Stomach (tissue), 19 donors: Measurements from ENCODE around the gene TNNT1. TPM values are rescaled to one million over a fixed set of nuclear protein-coding genes. Genes with fewer than 3 reads are reported as not detected.

Experiments
- DNase-seq, 2 donors: peaks; one replicate each; pipeline versions ENCODE4 v3.0.0 to v3.0.0-alpha.2; 2013 to 2019
- H3K27ac ChIP-seq, 5 donors: fragments of 200-600 bp in 4 of 5; sonication (generic) in 4 of 5; one replicate each; pipeline ENCODE4 v1.5.1; 2013 to 2019; ENCODE audit warnings: mild to moderate bottlenecking in 1 of 5, moderate library complexity in 1 of 5
- H3K27me3 ChIP-seq, 3 donors: fragments of 200-600 bp; sonication (generic); one replicate each; pipeline ENCODE4 v1.5.1; 2017 to 2019; ENCODE audit warnings: mixed run types in 1 of 3
- H3K36me3 ChIP-seq, 4 donors: fragments of 200-600 bp; sonication (generic); 1 replicate in 3 of 4; 2 replicates in 1 of 4; pipeline ENCODE4 v1.5.1; 2016 to 2019
- H3K4me1 ChIP-seq, 4 donors: fragments of 200-600 bp; sonication (generic); one replicate each; pipeline ENCODE4 v1.5.1; 2016 to 2019
- H3K4me3 ChIP-seq, 4 donors: fragments of 200-600 bp; sonication (generic) in 3 of 4; one replicate each; pipeline ENCODE4 v1.5.1; 2016 to 2019; ENCODE audit warnings: mild to moderate bottlenecking in 1 of 4
- H3K9me3 ChIP-seq, 4 donors: fragments of 200-600 bp; sonication (generic); one replicate each; pipeline ENCODE4 v1.5.1; 2016 to 2019
- CTCF ChIP-seq, 7 experiments: fragments of 450-650 bp in 4 of 7; fragments of 200-600 bp in 3 of 7; sonication (generic) in 3 of 7; IDR thresholded peaks; one replicate each; pipeline ENCODE4 v1.5.1; 2016 to 2019; ENCODE audit warnings: antibody characterized with exemption in 7 of 7, control low read depth in 2 of 7, mild to moderate bottlenecking in 1 of 7
- EP300 ChIP-seq: sonication (generic); formaldehyde crosslinking; IDR thresholded peaks from one replicate; pipeline ENCODE4 v1.6.1; 2017; ENCODE audit warnings: antibody characterized with exemption
- POLR2A ChIP-seq, 4 donors: fragments of 450-650 bp; IDR thresholded peaks; one replicate each; pipeline ENCODE4 v1.6.1; 2016; ENCODE audit warnings: antibody characterized with exemption in 4 of 4, control low read depth in 2 of 4, mild to moderate bottlenecking in 1 of 4, moderate library complexity in 1 of 4
- POLR2AphosphoS5 ChIP-seq, 3 donors: sonication (generic); formaldehyde crosslinking; IDR thresholded peaks; one replicate each; pipeline ENCODE4 v1.6.1; 2016; ENCODE audit warnings: antibody characterized with exemption in 3 of 3
- WGBS, 5 donors: extraction: QIAGEN DNeasy Blood & Tissue Kit in 3 of 5; methylation state at CpG; one replicate each; pipeline versions ENCODE4 v1.1.5 to v1.1.7; 2013 to 2018; 5-methylcytosine and 5-hydroxymethylcytosine counted together
- intact Hi-C: fragments of 100-400 bp; cut with DNase I; formaldehyde crosslinking; loops from one replicate; pipeline ENCODE4 v1.15.1; 2023; ENCODE audit warnings: low total_unique reads
- long read RNA-seq, 10 donors: transcript quantifications; one replicate each; lab custom pipeline, GENCODE V29; 2026
- polyA plus RNA-seq, 3 donors: library from polyadenylated mRNA; stranded (reverse); fragments of 200-250 nt; gene quantifications; one replicate each; pipeline ENCODE4 v1.2.3, GENCODE V29; 2013
- total RNA-seq, 5 donors: library from RNA; depleted of rRNA; stranded (reverse); fragments of >200 nt; gene quantifications; one replicate each; pipeline versions ENCODE4 v1.1.0 to v1.2.3, GENCODE V29; 2014 to 2016
- donor health status: healthy with polysubstance abuse.
- donor health status: Bipolar disorder and iron deficiency.
- donor health status: healthy.

Gene TNNT1
- total RNA-seq (1 to 10 TPM in 1 of 5 donors, not detected in 4; 1.1 TPM), polyA plus RNA-seq (10 to 100 TPM in 1 of 3 donors, 1 to 10 TPM in 1, under 1 TPM in 1; 0.87 to 19.6 (median 6.7) TPM)
- long read RNA-seq, donor 1: 0 reads
- long read RNA-seq, donor 2, partial matches to known transcripts: 0 of 1 reads
- long read RNA-seq, donor 2, other reads (novel, unspliced or antisense): 0 of 1 reads
- long read RNA-seq, donor 3: 0 reads
- long read RNA-seq, donor 4: 0 reads
- long read RNA-seq, donor 5: 0 reads
- long read RNA-seq, donor 6: 0 reads
- long read RNA-seq, donor 7: 0 reads
- long read RNA-seq, donor 8: 0 reads
- long read RNA-seq, donor 9, partial matches to known transcripts: 0 of 1 reads
- long read RNA-seq, donor 9, other reads (novel, unspliced or antisense): 0 of 1 reads
- long read RNA-seq, donor 10: 0 reads

- intact Hi-C loops: loop anchor here (10.0 kb wide), 1 partner anchor 345 kb away; no protein-coding TSS in a partner anchor
- Histone ChIP-seq H3K27me3 (peaks cover 19 to 92% (median 59%) of the 10 kb centered on the region in 3 donors), H3K36me3 (no peaks in the 10 kb centered on the region), H3K4me1 (peaks cover 0 to 18% (median 12%) of the 10 kb centered on the region in 4 donors), H3K4me3 (no peak within 1 kb of the TSS), H3K27ac (no peak within 1 kb of the TSS), H3K9me3 (no peaks in the 10 kb centered on the region)
- 12 to 21% (median 13%) methylated on average over 17 to 18 of the region's 18 CpGs for WGBS, 5 donors
- TF ChIP-seq CTCF (IDR thresholded peaks at IDR 0.05) (no peak), POLR2A (IDR thresholded peaks at IDR 0.05) (no peak), POLR2AphosphoS5 (IDR thresholded peaks at IDR 0.05) (no peak), EP300 (no peak)
- no peak for DNase-seq
Measured at GRCh38 chr19:55149078-55150003, at the start of gene TNNT1. TSS of gene TNNT1 (minus strand) at chr19:55149206. CDS start at chr19:55147157, 2,049 bp downstream.

- Histone ChIP-seq H3K9me3 (no peaks in the 10 kb centered on the region), H3K27ac (no peak overlapping the region), H3K4me3 (no peak overlapping the region), H3K36me3 (peaks cover 0 to 86% (median 40%) of the 10 kb centered on the region in 4 donors), H3K27me3 (peaks cover 0 to 43% (median 0%) of the 10 kb centered on the region in 3 donors), H3K4me1 (no peaks in the 10 kb centered on the region)
- TF ChIP-seq POLR2A (IDR thresholded peaks at IDR 0.05) (no peak), EP300 (no peak), CTCF (IDR thresholded peaks at IDR 0.05) (no peak), POLR2AphosphoS5 (IDR thresholded peaks at IDR 0.05) (no peak)
- intact Hi-C loops: no loop called here
- 65 to 77% (median 74%) methylated on average over 2 to 5 of the region's 5 CpGs for WGBS, 5 donors
- DNase-seq: no peak
Measured at GRCh38 chr19:55198651-55199050, 49.6 kb upstream of the TNNT1 start.

GRCh38 chr19:55197528-55197927 lies 48.5 kb upstream of the TNNT1 start:
- 56 to 73% (median 72%) methylated on average over 4 of the region's 4 CpGs for WGBS, 5 donors
- TF ChIP-seq POLR2A (IDR thresholded peaks at IDR 0.05): no peak
- TF ChIP-seq CTCF (IDR thresholded peaks at IDR 0.05): no peak
- TF ChIP-seq EP300: no peak
- no peak for TF ChIP-seq POLR2AphosphoS5 (IDR thresholded peaks at IDR 0.05)
- H3K4me3 ChIP-seq: no peak overlapping the region
- peaks cover 0 to 89% (median 40%) of the 10 kb centered on the region in 4 donors for H3K36me3 ChIP-seq
- DNase-seq: no peak
- no peaks in the 10 kb centered on the region for H3K4me1 ChIP-seq
- peaks cover 0 to 54% (median 0%) of the 10 kb centered on the region in 3 donors for H3K27me3 ChIP-seq
- intact Hi-C loops: no loop called here
- H3K27ac ChIP-seq: no peak overlapping the region
- no peaks in the 10 kb centered on the region for H3K9me3 ChIP-seq

- peaks cover 0 to 89% (median 37%) of the 10 kb centered on the region in 4 donors for H3K36me3 ChIP-seq
- peaks cover 0 to 60% (median 0%) of the 10 kb centered on the region in 3 donors for H3K27me3 ChIP-seq
- WGBS, 5 donors: 87 to 93% (median 88%) methylated on average over 10 of the region's 10 CpGs
- H3K27ac ChIP-seq: no peak overlapping the region
- H3K9me3 ChIP-seq: no peaks in the 10 kb centered on the region
- no peak overlapping the region for H3K4me3 ChIP-seq
- no peak for DNase-seq
- TF ChIP-seq CTCF (IDR thresholded peaks at IDR 0.05): no peak
- intact Hi-C loops: no loop called here
- no peaks in the 10 kb centered on the region for H3K4me1 ChIP-seq
Measured at GRCh38 chr19:55196803-55197202, 47.8 kb upstream of the TNNT1 start.
